ENCODE data around the gene MYOF.

- no peak for TF ChIP-seq SIN3A (conservative IDR thresholded peaks at IDR 0.05 in 1 of 2, IDR thresholded peaks at IDR 0.05 in 1 of 2; ENCODE audit: low read depth in 1 of 2, low read length in 2 of 2)
- TF ChIP-seq TBP (IDR thresholded peaks at IDR 0.05; ENCODE audit: low read depth, low read length): no peak
- TF ChIP-seq MAX (IDR thresholded peaks at IDR 0.05): no peak
- no peak for TF ChIP-seq EP300 (IDR thresholded peaks at IDR 0.05; ENCODE audit: borderline replicate concordance in 1 of 2, low read depth in 2 of 2, low read length in 2 of 2)
- TF ChIP-seq, protein P1, sequence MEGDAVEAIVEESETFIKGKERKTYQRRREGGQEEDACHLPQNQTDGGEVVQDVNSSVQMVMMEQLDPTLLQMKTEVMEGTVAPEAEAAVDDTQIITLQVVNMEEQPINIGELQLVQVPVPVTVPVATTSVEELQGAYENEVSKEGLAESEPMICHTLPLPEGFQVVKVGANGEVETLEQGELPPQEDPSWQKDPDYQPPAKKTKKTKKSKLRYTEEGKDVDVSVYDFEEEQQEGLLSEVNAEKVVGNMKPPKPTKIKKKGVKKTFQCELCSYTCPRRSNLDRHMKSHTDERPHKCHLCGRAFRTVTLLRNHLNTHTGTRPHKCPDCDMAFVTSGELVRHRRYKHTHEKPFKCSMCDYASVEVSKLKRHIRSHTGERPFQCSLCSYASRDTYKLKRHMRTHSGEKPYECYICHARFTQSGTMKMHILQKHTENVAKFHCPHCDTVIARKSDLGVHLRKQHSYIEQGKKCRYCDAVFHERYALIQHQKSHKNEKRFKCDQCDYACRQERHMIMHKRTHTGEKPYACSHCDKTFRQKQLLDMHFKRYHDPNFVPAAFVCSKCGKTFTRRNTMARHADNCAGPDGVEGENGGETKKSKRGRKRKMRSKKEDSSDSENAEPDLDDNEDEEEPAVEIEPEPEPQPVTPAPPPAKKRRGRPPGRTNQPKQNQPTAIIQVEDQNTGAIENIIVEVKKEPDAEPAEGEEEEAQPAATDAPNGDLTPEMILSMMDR (IDR thresholded peaks at IDR 0.05; ENCODE audit: control extremely low read depth in 1 of 3, insufficient read depth in 1 of 3, low read depth in 1 of 3, low read length in 3 of 3): no peak
- TF ChIP-seq KDM4A (IDR thresholded peaks at IDR 0.05; ENCODE audit: low read depth, low read length, severe bottlenecking): no peak
- no peak for TF ChIP-seq POLR2A (IDR thresholded peaks at IDR 0.05; ENCODE audit: control extremely low read depth in 1 of 2, low read depth in 2 of 2, low read length in 2 of 2)
- no peak for TF ChIP-seq FOSL1 (IDR thresholded peaks at IDR 0.05; ENCODE audit: insufficient read depth, low read depth, low read length)
- TF ChIP-seq YY1 (IDR thresholded peaks at IDR 0.05; ENCODE audit: low read depth, low read length): no peak
- no peak for TF ChIP-seq EZH2 (IDR thresholded peaks at IDR 0.05; ENCODE audit: low read depth, low read length, severe bottlenecking)
- no peak for TF ChIP-seq RAD21 (IDR thresholded peaks at IDR 0.05 in 1 of 2, conservative IDR thresholded peaks at IDR 0.05 in 1 of 2; ENCODE audit: low read depth in 2 of 2, low read length in 2 of 2)
- no peak for TF ChIP-seq JUND (IDR thresholded peaks at IDR 0.05; ENCODE audit: low read length)
- no peak for TF ChIP-seq JUN (IDR thresholded peaks at IDR 0.05; ENCODE audit: low read depth, low read length)
Measured at GRCh38 chr10:93336678-93337077, 145.5 kb downstream of the MYOF start.
